DND-41 (cell line): Measurements from ENCODE around the gene ZNF536.

ENCODE experiments used
- EZH2 ChIP-seq: IDR thresholded peaks from 3 replicates; pipeline ENCODE4 v1.6.1; 2012; ENCODE audit warnings: borderline replicate concordance, low read depth, mild to moderate bottlenecking, moderate library complexity, low read length, inconsistent platforms; ENCODE audit not compliant: severe bottlenecking
- TF ChIP-seq, protein P1 (sequence below): IDR thresholded peaks from 2 replicates; pipeline ENCODE4 v1.5.1; 2012; ENCODE audit warnings: borderline replicate concordance, low read length, moderate library complexity, mild to moderate bottlenecking; ENCODE audit not compliant: poor library complexity, severe bottlenecking; ENCODE audit errors: extremely low read depth

DNA sequence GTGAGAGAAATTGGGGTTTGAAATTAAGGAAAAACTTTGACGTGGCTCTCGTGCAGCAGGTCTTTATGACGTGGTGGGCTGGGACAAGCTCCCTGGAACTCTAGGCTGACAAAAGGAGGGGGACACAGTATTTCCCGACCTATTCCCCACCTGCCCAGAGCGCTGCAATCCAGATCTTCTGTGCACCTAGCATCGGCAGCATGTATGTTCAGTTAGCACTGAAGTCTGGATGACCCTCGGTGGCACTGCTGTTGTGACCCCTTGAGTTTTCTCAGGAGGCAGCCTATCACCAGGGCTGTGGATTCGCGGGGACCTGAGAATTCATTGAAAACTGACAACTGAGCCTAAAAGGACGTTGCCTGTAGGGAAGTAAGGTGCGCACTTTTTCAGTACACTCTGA lies 9.1 kb upstream of the ZNF536 start:
- TF ChIP-seq, protein P1, sequence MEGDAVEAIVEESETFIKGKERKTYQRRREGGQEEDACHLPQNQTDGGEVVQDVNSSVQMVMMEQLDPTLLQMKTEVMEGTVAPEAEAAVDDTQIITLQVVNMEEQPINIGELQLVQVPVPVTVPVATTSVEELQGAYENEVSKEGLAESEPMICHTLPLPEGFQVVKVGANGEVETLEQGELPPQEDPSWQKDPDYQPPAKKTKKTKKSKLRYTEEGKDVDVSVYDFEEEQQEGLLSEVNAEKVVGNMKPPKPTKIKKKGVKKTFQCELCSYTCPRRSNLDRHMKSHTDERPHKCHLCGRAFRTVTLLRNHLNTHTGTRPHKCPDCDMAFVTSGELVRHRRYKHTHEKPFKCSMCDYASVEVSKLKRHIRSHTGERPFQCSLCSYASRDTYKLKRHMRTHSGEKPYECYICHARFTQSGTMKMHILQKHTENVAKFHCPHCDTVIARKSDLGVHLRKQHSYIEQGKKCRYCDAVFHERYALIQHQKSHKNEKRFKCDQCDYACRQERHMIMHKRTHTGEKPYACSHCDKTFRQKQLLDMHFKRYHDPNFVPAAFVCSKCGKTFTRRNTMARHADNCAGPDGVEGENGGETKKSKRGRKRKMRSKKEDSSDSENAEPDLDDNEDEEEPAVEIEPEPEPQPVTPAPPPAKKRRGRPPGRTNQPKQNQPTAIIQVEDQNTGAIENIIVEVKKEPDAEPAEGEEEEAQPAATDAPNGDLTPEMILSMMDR: no peak
- no peak for TF ChIP-seq EZH2
